HepG2 (cell line): ENCODE data around the gene NTMT1. TPM values are rescaled to one million over a fixed set of nuclear protein-coding genes. Genes with fewer than 3 reads are reported as not detected.
A peak's percentile ranks its signal among the peaks of the same experiment; 100 is the strongest.

ENCODE experiments used
- CCDC6 ChIP-seq: sonication (generic); formaldehyde crosslinking; IDR thresholded peaks from 2 replicates; pipeline ENCODE4 v1.8.1; 2022; ENCODE audit warnings: mild to moderate bottlenecking, missing genetic modification reagents, moderate library complexity
- DZIP1 ChIP-seq: sonication (generic); formaldehyde crosslinking; IDR thresholded peaks from 2 replicates; pipeline ENCODE4 v1.5.0; 2020; ENCODE audit warnings: mild to moderate bottlenecking, missing genetic modification reagents
- GATA4 ChIP-seq: sonication (generic); IDR thresholded peaks from 2 replicates; pipeline ENCODE4 v1.6.1; 2016; ENCODE audit warnings: antibody characterized with exemption, low read depth, borderline replicate concordance
- HOXD1 ChIP-seq: sonication (generic); formaldehyde crosslinking; IDR thresholded peaks from 2 replicates; pipeline ENCODE4 v1.5.0; 2020; ENCODE audit warnings: missing genetic modification reagents
- MEIS1 ChIP-seq: sonication (generic); formaldehyde crosslinking; IDR thresholded peaks from 2 replicates; pipeline ENCODE4 v1.9.0; 2021; ENCODE audit warnings: mild to moderate bottlenecking, missing genetic modification reagents, moderate library complexity, borderline replicate concordance
- NFKBIZ ChIP-seq: IDR thresholded peaks from 2 replicates; pipeline ENCODE4 v1.6.1; 2018; ENCODE audit warnings: missing genetic modification reagents, missing compliant biosample characterization
- PCBP2 ChIP-seq: fragments of 200-400 bp; formaldehyde crosslinking; optimal IDR thresholded peaks from 2 replicates; pipeline ENCODE3; 2018; ENCODE audit warnings: low read length, low read depth; ENCODE audit not compliant: poor library complexity, severe bottlenecking
- PHF5A ChIP-seq: IDR thresholded peaks from one replicate; pipeline ENCODE4 v1.6.1; 2018; ENCODE audit warnings: low read depth, missing genetic modification reagents; ENCODE audit not compliant: unreplicated experiment
- STAT5B ChIP-seq: sonication (generic); formaldehyde crosslinking; IDR thresholded peaks from 2 replicates; pipeline ENCODE4 v1.4.0; 2020; ENCODE audit warnings: missing genetic modification reagents
- TRAFD1 ChIP-seq: sonication (generic); formaldehyde crosslinking; IDR thresholded peaks from 2 replicates; pipeline ENCODE4 v1.5.1; 2020; ENCODE audit warnings: missing genetic modification reagents, mild to moderate bottlenecking, borderline replicate concordance
- ZBTB21 ChIP-seq: sonication (generic); formaldehyde crosslinking; IDR thresholded peaks from 2 replicates; pipeline ENCODE4 v1.4.0; 2020; ENCODE audit warnings: missing genetic modification reagents
- ZBTB42 ChIP-seq: sonication (generic); formaldehyde crosslinking; IDR thresholded peaks from 2 replicates; pipeline ENCODE4 v1.5.0; 2020; ENCODE audit warnings: mild to moderate bottlenecking, missing genetic modification reagents
- ZBTB8A ChIP-seq: sonication (generic); formaldehyde crosslinking; IDR thresholded peaks from 2 replicates; pipeline ENCODE4 v1.4.0; 2020; ENCODE audit warnings: mild to moderate bottlenecking, low read depth, missing genetic modification reagents, borderline replicate concordance
- ZNF382 ChIP-seq: sonication (generic); formaldehyde crosslinking; IDR thresholded peaks from 2 replicates; pipeline ENCODE4 v1.5.0; 2020; ENCODE audit warnings: missing genetic modification reagents, mild to moderate bottlenecking, borderline replicate concordance
- ZNF549 ChIP-seq: sonication (generic); formaldehyde crosslinking; IDR thresholded peaks from 2 replicates; pipeline ENCODE4 v1.5.0; 2020; ENCODE audit warnings: missing genetic modification reagents
- ZNF709 ChIP-seq: sonication (generic); formaldehyde crosslinking; IDR thresholded peaks from 2 replicates; pipeline ENCODE4 v1.5.0; 2020; ENCODE audit warnings: mild to moderate bottlenecking, missing genetic modification reagents
- ZNF747 ChIP-seq: sonication (generic); formaldehyde crosslinking; IDR thresholded peaks from 2 replicates; pipeline ENCODE4 v1.8.1; 2023; ENCODE audit warnings: missing genetic modification reagents, mild to moderate bottlenecking, borderline replicate concordance
- polyA plus RNA-seq, 8 experiments: library from polyadenylated mRNA; depleted of rRNA in 3 of 8; stranded (reverse) in 7 of 8; unstranded in 1 of 8; fragments of >200 nt; fragmentation: Illumina TruSeq in 4 of 8; extraction: Trizol in 4 of 8; gene quantifications; 2 replicates each; pipeline versions ENCODE4 v1.2.1 to v1.2.3, GENCODE V29; 2011 to 2016; ENCODE audit warnings: low read depth in 4 of 8, missing spikeins in 1 of 8, mixed read lengths in 1 of 8; ENCODE audit not compliant: insufficient read depth in 1 of 8
- total RNA-seq, 5 experiments: library from RNA; depleted of rRNA; stranded (reverse); fragments of >200 nt; fragmentation: Illumina TruSeq; extraction: Trizol; gene quantifications; 2 replicates each; pipeline ENCODE4 v1.2.3, GENCODE V29; 2016; ENCODE audit warnings: low read depth in 1 of 5
- TF ChIP-seq, protein P1 (sequence below): sonication (generic); formaldehyde crosslinking; IDR thresholded peaks from 2 replicates; pipeline ENCODE4 v1.8.1; 2022; ENCODE audit warnings: low read depth, mild to moderate bottlenecking, missing genetic modification reagents
- TF ChIP-seq, protein P2 (sequence below), 2 experiments: sonication (generic) in 1 of 2; formaldehyde crosslinking in 1 of 2; IDR thresholded peaks; 2 replicates each; pipeline versions ENCODE4 v1.4.0 to v1.6.1; 2018 to 2020; ENCODE audit warnings: missing genetic modification reagents in 2 of 2, borderline replicate concordance in 1 of 2, low read depth in 1 of 2, mild to moderate bottlenecking in 1 of 2, missing biosample characterization in 1 of 2

The NTMT1 gene
- total and polyA plus RNA-seq, 2 of the 13 experiments (the other 11 are each of a cell fraction or from before 2014, with no cell fraction given): 49.1 to 53.8 TPM

GRCh38 chr9:129641750-129642585 is 16.0 kb downstream of the NTMT1 start, which contains the start of gene ASB6 (continued):
- TF ChIP-seq TRAFD1 (no peak), ZNF709 (CRISPR knock-in tag) (peak; percentile 96; the same call in 1 of the 2 replicates), PHF5A (CRISPR knock-in tag) (peak; percentile 91), CCDC6 (no peak; the same call in 1 of the 2 replicates), MEIS1 (CRISPR knock-in tag) (peak; percentile 77), ZNF382 (no peak), GATA4 (no peak), ZNF747 (peak; percentile 90; the same call in 1 of the 2 replicates), STAT5B (no peak), NFKBIZ (CRISPR knock-in tag) (peak; percentile 78; the same call in 1 of the 2 replicates), HOXD1 (peak; percentile 56; the same call in 1 of the 2 replicates), ZNF549 (CRISPR knock-in tag) (0 out of 2 replicates have a peak, but pooled peaks have one; percentile 15), PCBP2 (no peak), ZBTB21 (CRISPR knock-in tag) (no peak), DZIP1 (peak; percentile 62; the same call in 1 of the 2 replicates), ZBTB42 (CRISPR knock-in tag) (no peak), ZBTB8A (no peak)
- TF ChIP-seq, protein P1, sequence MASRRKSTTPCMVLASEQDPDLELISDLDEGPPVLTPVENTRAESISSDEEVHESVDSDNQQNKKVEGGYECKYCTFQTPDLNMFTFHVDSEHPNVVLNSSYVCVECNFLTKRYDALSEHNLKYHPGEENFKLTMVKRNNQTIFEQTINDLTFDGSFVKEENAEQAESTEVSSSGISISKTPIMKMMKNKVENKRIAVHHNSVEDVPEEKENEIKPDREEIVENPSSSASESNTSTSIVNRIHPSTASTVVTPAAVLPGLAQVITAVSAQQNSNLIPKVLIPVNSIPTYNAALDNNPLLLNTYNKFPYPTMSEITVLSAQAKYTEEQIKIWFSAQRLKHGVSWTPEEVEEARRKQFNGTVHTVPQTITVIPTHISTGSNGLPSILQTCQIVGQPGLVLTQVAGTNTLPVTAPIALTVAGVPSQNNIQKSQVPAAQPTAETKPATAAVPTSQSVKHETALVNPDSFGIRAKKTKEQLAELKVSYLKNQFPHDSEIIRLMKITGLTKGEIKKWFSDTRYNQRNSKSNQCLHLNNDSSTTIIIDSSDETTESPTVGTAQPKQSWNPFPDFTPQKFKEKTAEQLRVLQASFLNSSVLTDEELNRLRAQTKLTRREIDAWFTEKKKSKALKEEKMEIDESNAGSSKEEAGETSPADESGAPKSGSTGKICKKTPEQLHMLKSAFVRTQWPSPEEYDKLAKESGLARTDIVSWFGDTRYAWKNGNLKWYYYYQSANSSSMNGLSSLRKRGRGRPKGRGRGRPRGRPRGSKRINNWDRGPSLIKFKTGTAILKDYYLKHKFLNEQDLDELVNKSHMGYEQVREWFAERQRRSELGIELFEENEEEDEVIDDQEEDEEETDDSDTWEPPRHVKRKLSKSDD (CRISPR knock-in tag): peak; percentile 96
- TF ChIP-seq, protein P2, sequence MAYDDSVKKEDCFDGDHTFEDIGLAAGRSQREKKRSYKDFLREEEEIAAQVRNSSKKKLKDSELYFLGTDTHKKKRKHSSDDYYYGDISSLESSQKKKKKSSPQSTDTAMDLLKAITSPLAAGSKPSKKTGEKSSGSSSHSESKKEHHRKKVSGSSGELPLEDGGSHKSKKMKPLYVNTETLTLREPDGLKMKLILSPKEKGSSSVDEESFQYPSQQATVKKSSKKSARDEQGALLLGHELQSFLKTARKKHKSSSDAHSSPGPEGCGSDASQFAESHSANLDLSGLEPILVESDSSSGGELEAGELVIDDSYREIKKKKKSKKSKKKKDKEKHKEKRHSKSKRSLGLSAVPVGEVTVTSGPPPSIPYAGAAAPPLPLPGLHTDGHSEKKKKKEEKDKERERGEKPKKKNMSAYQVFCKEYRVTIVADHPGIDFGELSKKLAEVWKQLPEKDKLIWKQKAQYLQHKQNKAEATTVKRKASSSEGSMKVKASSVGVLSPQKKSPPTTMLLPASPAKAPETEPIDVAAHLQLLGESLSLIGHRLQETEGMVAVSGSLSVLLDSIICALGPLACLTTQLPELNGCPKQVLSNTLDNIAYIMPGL (CRISPR knock-in tag; IDR thresholded peaks at IDR 0.05; ENCODE audit: borderline replicate concordance in 1 of 2, low read depth in 1 of 2): peak; percentile 98 to 99
